ENCODE measurements around the gene GNRHR.
A peak's percentile ranks its signal among the peaks of the same experiment; 100 is the strongest.
"Not testable (repeated sequence)": the region's sequence is repeated elsewhere in the genome, so short reads cannot be mapped to it uniquely, and the experiment has no call there.

Gene GNRHR

GRCh38 chr4:67712650-67713528 lies 41.3 kb downstream of the GNRHR start:
- TF ChIP-seq TAF1 (IDR thresholded peaks at IDR 0.05; ENCODE audit: borderline replicate concordance, low read depth, low read length) (no peak), POLR2A (IDR thresholded peaks at IDR 0.05; ENCODE audit: low read depth, low read length) (no peak), POLR2AphosphoS5 (IDR thresholded peaks at IDR 0.05; ENCODE audit: low read depth, low read length) (no peak)
- FAIRE-seq (no peak), DNase-seq (ENCODE audit: insufficient read length) (no peak)

GRCh38 chr4:67712000-67712625 lies 42.1 kb downstream of the GNRHR start:
- TF ChIP-seq POLR2AphosphoS5 (IDR thresholded peaks at IDR 0.05; ENCODE audit: low read depth, low read length) (no peak), POLR2A (IDR thresholded peaks at IDR 0.05; ENCODE audit: low read depth, low read length) (no peak), TAF1 (IDR thresholded peaks at IDR 0.05; ENCODE audit: borderline replicate concordance, low read depth, low read length) (no peak)
- no peak for FAIRE-seq
- no peak for DNase-seq (ENCODE audit: insufficient read length)

- not testable (repeated sequence) for DNase-seq (ENCODE audit: insufficient read length); FAIRE-seq
These were observed 47.5 kb downstream of the GNRHR start for GRCh38 chr4:67706682-67707081.

GRCh38 chr4:67704843-67705242 lies 49.3 kb downstream of the GNRHR start:
- FAIRE-seq: no peak
- no peak for DNase-seq (ENCODE audit: insufficient read length)
- no peak for TF ChIP-seq TAF1 (IDR thresholded peaks at IDR 0.05; ENCODE audit: borderline replicate concordance, low read depth, low read length)
- TF ChIP-seq POLR2A (IDR thresholded peaks at IDR 0.05; ENCODE audit: low read depth, low read length): no peak
- no peak for TF ChIP-seq POLR2AphosphoS5 (IDR thresholded peaks at IDR 0.05; ENCODE audit: low read depth, low read length)

- FAIRE-seq (peak; percentile 51), DNase-seq (ENCODE audit: insufficient read length) (no peak)
- TF ChIP-seq TAF1 (IDR thresholded peaks at IDR 0.05; ENCODE audit: borderline replicate concordance, low read depth, low read length): no peak
- TF ChIP-seq POLR2A (IDR thresholded peaks at IDR 0.05; ENCODE audit: low read depth, low read length): no peak
- no peak for TF ChIP-seq POLR2AphosphoS5 (IDR thresholded peaks at IDR 0.05; ENCODE audit: low read depth, low read length)
These were observed 52.0 kb downstream of the GNRHR start for GRCh38 chr4:67702166-67702565.

- FAIRE-seq: no peak
- TF ChIP-seq POLR2A (IDR thresholded peaks at IDR 0.05; ENCODE audit: low read depth, low read length) (no peak), POLR2AphosphoS5 (IDR thresholded peaks at IDR 0.05; ENCODE audit: low read depth, low read length) (no peak), TAF1 (IDR thresholded peaks at IDR 0.05; ENCODE audit: borderline replicate concordance, low read depth, low read length) (no peak)
- no peak for DNase-seq (ENCODE audit: insufficient read length)
These were observed 52.7 kb downstream of the GNRHR start for GRCh38 chr4:67701517-67701850.

GRCh38 chr4:67700738-67701516 lies 53.3 kb downstream of the GNRHR start, which contains the start of gene UBA6:
Gene UBA6 (minus strand): TSS chr4:67701155. CDS start chr4:67701119, 36 bp downstream.
- DNase-seq (ENCODE audit: insufficient read length) (peak; percentile 77), FAIRE-seq (peak; percentile 99)
- TF ChIP-seq TAF1 (IDR thresholded peaks at IDR 0.05; ENCODE audit: borderline replicate concordance, low read depth, low read length) (peak; percentile 71; the same call in 1 of the 2 replicates), POLR2AphosphoS5 (IDR thresholded peaks at IDR 0.05; ENCODE audit: low read depth, low read length) (peak; percentile 90), POLR2A (IDR thresholded peaks at IDR 0.05; ENCODE audit: low read depth, low read length) (peak; percentile 87)

GRCh38 chr4:67700116-67700737 lies 54.0 kb downstream of the GNRHR start:
- no peak for FAIRE-seq
- no peak for TF ChIP-seq POLR2A (IDR thresholded peaks at IDR 0.05; ENCODE audit: low read depth, low read length)
- TF ChIP-seq TAF1 (IDR thresholded peaks at IDR 0.05; ENCODE audit: borderline replicate concordance, low read depth, low read length): no peak
- DNase-seq (ENCODE audit: insufficient read length): peak; percentile 23

- no peak for DNase-seq (ENCODE audit: insufficient read length)
- TF ChIP-seq TAF1 (IDR thresholded peaks at IDR 0.05; ENCODE audit: borderline replicate concordance, low read depth, low read length): no peak
- TF ChIP-seq POLR2A (IDR thresholded peaks at IDR 0.05; ENCODE audit: low read depth, low read length): no peak
- no peak for FAIRE-seq
These were observed 54.6 kb downstream of the GNRHR start for GRCh38 chr4:67699603-67700002.

GRCh38 chr4:67697860-67698687 lies 56.1 kb downstream of the GNRHR start:
- TF ChIP-seq TAF1 (IDR thresholded peaks at IDR 0.05; ENCODE audit: borderline replicate concordance, low read depth, low read length): no peak
- no peak for TF ChIP-seq POLR2AphosphoS5 (IDR thresholded peaks at IDR 0.05; ENCODE audit: low read depth, low read length)
- TF ChIP-seq POLR2A (IDR thresholded peaks at IDR 0.05; ENCODE audit: low read depth, low read length): no peak
- no peak for DNase-seq (ENCODE audit: insufficient read length)
- no peak for FAIRE-seq
